Keratinocyte (primary cell): ENCODE measurements around the gene KANSL2.
"Not testable (repeated sequence)": the region's sequence is repeated elsewhere in the genome, so short reads cannot be mapped to it uniquely, and the experiment has no call there.

Experiments
- CTCF ChIP-seq, 3 experiments: IDR thresholded peaks in 1 of 3; conservative IDR thresholded peaks in 1 of 3; optimal IDR thresholded peaks in 1 of 3; 2 replicates in 2 of 3; 3 replicates in 1 of 3; pipeline versions ENCODE3 to v1.5.1; 2011; ENCODE audit warnings: low read length in 3 of 3, mild to moderate bottlenecking in 3 of 3, moderate library complexity in 2 of 3, control low read depth in 1 of 3, inconsistent platforms in 1 of 3; ENCODE audit not compliant: insufficient read depth in 2 of 3; ENCODE audit errors: extremely low read depth in 1 of 3
- EZH2 ChIP-seq: IDR thresholded peaks from one replicate; pipeline ENCODE4 v1.6.1; 2012; ENCODE audit warnings: inconsistent platforms, mild to moderate bottlenecking, low read length, moderate library complexity

- not testable (repeated sequence) for TF ChIP-seq CTCF (optimal IDR thresholded peaks at IDR 0.05 in 1 of 3, IDR thresholded peaks at IDR 0.05 in 1 of 3, conservative IDR thresholded peaks at IDR 0.05 in 1 of 3; ENCODE audit: extremely low read depth in 1 of 3, insufficient read depth in 2 of 3, low read length in 3 of 3); EZH2
Measured at GRCh38 chr12:48645354-48645753, 36.7 kb downstream of the KANSL2 start.
